Skeletal muscle cell (primary cell): ENCODE data around the gene UTP4.
"Not testable (repeated sequence)": the region's sequence is repeated elsewhere in the genome, so short reads cannot be mapped to it uniquely, and the experiment has no call there.

Experiments
- DNase-seq: peaks from one replicate; pipeline ENCODE4 v3.0.0-alpha.2; 2010; ENCODE audit warnings: low read depth
- H3K4me3 ChIP-seq: 2 replicates; pipeline ENCODE4 v1.5.1; 2011; ENCODE audit warnings: low read depth, mild to moderate bottlenecking, control low read depth, low read length, moderate library complexity

UTP4 gene

DNA sequence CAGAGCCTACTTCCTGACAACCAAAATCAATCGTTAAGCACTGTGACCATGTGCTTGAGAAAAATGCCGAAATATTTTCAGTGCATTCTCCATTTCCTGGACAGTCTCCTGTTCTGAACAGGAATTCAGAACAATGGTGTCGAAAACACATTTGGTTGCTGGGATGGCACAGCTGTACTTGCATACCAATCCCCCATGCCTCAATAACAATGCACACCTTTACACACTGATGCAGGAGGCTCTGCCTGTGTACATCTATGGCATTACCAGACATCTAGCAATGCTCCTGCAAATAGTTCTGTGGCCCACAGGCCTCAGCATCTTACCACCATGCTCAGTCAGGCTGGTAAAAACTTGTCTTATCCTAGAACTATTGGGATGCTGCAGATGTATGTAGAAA, 6.2 kb upstream of the UTP4 start:
- no peak for DNase-seq
- no peak overlapping the region for H3K4me3 ChIP-seq

DNA sequence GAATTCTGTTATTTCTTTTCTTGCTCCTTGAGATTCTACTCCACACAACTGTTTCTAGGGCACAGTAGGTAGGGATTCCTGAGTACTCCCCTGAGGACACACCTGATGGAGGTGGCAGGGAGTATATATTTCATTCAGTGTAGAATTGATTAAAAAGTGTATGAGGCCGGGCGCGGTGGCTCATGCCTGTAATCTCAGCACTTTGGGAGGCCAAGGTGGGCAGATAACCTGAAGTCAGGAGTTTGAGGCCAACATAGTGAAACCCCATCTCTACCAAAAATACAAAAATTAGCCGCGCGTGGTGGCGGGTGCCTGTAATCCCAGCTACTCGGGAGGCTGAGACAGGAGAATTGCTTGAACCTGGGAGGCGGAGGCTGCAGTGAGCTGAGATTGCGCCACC, 5.6 kb upstream of the UTP4 start:
- not testable (repeated sequence) for H3K4me3 ChIP-seq, DNase-seq

DNA sequence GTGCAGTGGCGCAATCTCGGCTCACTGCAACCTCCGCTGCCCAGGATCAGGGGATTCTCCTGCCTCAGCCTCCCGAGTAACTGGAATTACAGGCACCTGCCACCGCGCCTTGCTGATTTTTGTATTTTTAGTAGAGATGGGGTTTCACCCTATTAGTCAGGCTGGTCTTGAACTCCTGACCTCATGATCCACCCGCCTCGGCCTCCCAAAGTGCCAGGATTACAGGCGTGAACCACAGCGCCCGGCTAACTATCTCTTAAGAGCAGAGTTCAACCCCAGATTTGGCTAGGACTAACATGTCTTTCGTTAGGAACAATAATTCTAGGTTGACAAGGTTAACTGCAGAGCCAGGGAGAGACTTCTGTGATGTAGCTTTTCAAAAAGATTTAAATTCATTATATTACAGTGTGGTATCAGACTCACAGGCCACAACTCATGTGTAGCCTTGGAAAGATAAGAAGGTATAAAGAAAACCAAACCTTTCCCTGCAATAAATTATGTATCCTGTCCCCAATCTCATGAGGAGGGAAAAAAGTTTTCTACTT, 4.4 kb upstream of the UTP4 start:
- DNase-seq, result no peak
- H3K4me3 ChIP-seq, result no peak overlapping the region

DNA sequence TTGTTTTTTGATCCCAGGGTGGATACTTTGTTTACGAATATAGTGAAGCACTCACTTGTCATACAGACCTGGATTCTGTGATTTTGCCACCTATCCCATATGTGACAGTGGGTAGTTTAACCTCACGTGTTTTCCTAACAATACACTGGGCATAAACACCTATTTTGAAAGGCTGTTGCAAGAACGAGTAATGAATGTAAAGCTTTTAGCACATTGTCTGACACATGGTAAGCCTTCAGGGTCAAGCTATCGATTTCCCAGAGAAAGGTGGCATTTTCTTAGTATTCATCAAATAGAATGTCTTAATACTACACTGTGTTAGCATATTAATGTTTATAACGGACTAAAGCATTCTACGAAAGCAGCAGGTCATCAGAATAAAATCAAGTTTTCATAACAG, 2.0 kb upstream of the UTP4 start:
- H3K4me3 ChIP-seq, result peak overlapping the region; percentile 98
- DNase-seq, result no peak

DNA sequence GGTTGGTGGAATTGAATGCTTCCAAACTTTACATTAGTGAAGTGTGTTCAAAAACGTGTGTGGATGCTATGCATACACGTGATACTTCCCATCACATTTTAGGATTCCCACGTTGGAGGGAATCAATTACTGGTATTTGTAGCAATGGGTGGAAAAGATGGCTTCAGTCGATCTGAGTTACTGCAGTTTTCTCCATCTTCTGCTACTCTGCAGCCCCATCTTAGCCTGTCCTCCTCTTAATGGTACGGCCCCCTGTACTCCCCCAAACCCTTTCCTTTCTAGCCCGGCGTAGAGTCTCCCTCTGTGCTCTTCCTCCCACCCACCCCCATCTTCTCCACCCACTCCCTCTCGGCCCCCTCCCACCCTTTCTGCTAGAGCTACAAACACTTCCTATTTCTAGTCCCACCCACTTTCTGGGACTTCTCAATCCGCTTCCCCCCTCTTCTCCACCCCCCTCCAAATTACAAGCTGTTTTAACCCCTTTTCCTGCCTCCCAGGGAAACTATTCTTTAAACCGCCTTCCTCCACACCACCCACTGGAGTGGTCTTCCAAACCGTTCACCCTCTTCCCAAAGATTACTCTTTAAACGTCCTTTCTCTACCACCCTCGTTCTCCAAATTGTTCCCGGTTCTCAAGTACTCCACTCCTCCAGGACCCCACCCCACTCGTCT, 1.1 kb upstream of the UTP4 start:
- DNase-seq, result no peak

DNA sequence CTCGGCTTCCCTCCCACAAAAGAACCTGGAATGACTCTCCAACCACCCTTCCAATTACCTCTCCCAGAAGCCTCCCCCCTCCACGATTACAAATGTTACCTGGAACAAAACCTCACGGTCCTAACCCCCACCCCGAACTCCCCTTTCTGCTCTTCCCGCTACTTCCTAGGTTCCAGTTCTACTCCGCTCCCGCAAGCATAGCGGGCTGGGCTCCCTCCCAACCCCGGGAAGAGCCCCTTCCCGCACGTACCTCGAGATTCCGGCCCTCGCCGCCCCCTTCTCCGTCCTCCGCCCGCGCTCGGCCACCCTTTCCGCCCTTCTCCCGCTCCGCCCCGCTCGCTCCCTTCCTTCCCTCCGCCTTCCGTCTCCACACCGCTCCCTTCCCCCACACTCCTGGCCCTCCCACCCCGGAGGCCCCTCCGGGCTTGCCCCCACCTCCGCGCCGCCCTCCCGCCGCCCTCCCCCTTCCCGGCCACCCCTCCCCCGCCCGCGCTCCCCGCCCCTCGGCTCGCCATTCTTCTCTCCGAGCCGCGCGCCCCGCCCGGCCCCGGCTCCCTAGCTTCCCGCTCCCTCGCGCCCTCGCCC, 518 bp upstream of the UTP4 start:
- H3K4me3 ChIP-seq, result peak overlapping the region; percentile 98
- peak; percentile 62 for DNase-seq

More for the DNA sequence above, 1.1 kb upstream of the UTP4 start:
- H3K4me3 ChIP-seq, result peak overlapping the region; percentile 98

DNA sequence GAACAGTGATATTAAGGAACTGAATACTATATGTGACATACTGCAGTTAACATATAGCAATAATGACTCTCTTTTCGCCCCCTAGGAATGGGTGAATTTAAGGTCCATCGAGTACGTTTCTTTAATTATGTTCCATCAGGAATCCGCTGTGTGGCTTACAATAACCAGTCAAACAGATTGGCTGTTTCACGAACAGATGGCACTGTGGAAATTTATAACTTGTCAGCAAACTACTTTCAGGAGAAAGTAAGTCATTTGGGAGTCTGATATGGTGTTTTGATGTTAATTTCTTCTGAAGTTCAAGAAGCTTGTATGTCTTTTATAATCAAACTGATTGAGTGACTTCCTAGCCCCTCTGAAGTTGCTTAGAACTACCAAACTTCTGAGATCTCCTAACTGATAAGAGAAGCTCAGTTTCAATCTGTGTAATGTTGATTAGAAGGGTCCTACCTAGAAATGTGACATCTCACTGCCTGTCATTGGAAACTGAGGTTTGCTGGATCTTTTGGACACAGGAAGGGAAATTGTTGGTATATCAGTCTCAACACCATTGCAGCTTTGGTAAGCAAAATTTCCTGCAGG, 1.0 kb downstream of the UTP4 start:
- no peak for DNase-seq
- peak overlapping the region; percentile 98 for H3K4me3 ChIP-seq

DNA sequence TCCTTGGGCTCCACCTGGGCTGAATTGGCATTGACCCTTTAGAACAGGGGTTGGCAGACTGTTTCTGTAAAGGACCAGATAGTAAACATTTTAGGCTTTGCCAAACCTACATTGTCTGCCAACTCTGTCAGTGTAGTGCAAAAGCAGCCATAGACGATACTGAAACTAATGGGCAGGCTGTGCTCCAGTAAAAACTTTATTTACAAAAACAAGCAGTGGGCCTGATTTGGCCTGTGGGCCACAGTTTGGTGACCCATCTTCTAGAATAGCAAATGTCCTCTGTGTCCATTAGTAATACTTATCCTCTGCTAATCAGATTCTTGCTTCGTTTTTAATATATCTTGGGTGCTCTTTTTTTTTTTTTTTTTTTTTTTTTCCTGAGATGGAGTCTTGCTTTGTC, 6.2 kb downstream of the UTP4 start:
- H3K4me3 ChIP-seq, result no peak overlapping the region
- DNase-seq, result no peak

DNA sequence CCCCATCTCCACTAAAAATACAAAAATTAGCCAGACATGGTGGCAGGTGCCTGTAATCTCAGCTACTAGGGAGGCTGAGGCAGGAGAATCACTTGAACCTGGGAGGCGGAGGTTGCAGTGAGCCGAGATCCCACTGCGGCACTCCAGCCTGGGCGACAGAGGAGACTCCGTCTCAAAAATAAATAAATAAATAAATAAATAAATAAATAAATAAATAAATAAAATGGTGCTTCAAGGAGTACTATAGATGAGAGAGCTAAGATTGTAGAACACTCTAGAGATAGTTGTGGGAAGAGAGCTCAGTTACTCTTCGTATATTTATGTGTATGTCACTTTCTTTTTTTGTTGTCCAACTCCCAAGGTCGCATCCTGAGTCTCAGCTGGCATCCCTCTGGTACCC, 7.0 kb downstream of the UTP4 start:
- DNase-seq, H3K4me3 ChIP-seq: not testable (repeated sequence)

DNA sequence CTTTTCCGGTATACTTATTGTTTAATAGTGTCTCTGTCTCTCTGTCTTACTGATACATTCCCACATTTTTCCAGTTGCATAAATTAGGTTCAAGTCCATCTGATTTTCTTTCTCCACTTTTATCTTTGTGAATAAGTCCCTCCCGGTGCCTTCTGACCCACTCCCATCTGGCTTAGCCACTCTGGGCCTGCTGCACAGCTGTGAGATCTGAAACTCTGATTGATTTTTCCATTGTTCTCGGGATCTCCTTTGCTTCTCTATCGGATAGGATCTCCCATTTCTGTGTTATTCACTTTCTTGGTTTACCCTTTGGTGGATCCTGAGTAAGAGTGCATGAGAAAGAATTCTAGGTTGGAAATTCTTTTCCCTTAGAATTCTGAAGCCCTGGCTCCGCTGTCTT, 8.6 kb downstream of the UTP4 start:
- no peak for DNase-seq
- H3K4me3 ChIP-seq, result no peak overlapping the region

DNA sequence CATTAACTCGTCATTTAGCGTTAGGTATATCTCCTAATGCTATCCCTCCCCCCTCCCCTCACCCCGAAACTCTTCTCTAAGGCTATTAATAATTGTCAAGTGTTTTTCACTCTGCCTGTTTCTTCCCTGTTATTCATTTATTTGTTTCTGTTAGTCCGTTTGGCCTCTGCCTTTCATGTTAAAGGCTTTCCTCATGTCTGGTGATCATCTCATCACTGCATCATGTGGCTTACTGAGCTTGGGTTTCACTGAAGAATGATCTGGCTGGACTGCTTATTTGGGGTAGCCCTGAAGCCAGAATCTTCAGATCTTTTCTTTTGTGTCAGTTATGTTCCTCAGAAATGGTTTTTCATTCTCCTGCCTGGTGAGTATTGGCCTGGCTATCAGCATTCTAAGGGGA, 9.5 kb downstream of the UTP4 start:
- no peak for DNase-seq
- H3K4me3 ChIP-seq, result no peak overlapping the region

DNA sequence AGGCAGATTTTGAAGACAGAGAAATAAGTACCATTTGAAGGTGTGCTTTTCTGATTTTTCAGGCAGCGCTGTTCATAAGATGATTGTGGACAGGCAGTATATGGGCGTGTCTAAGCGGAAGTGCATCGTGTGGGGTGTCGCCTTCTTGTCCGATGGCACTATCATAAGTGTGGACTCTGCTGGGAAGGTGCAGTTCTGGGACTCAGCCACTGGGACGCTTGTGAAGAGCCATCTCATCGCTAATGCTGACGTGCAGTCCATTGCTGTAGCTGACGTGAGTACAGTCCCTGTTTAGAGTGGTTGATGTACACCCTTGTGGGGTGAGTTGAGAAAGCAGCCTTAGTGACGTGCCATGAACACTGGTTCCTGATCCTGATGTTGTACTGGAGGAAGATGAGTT, 10.7 kb downstream of the UTP4 start:
- no peak for DNase-seq
- no peak overlapping the region for H3K4me3 ChIP-seq

DNA sequence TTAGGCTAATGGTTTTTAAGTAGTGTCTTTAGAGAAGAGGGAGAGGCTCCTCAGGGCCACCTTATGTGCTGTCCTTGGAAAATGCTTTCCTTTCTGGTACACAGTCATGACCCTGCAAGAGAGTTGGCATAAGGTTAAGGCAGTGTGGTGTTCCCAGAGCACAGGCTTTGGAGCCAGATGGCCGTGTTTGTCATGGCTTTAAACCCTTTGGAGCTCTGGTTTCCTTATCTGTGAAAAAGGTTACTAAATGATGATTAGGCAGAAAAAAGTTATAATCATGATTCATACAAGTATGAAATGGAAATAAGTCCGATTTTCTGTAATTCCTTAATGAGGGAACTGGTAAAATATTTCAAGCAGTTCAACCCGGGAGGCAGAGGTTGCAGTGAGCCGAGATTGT, 13.2 kb downstream of the UTP4 start:
- no peak overlapping the region for H3K4me3 ChIP-seq
- no peak for DNase-seq

DNA sequence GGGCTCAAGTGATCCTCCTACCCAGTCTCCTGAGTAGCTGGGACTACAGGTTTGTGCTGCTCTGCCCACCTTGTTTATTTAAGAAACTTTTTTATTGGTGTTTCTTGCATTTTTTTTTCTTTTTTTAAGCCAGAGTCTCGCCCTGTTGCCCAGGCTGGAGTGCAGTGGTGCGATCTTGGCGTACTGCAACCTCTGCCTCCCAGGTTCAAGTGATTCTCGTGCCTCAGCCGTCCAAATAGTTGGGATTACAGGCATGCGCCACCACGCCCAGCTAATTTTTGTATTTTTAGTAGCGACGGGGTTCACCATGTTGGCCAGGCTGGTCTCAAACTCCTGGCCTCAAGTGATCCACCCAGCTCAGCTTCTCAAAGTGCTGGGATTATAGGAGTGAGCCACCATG, 17.2 kb downstream of the UTP4 start:
- not testable (repeated sequence) for DNase-seq, H3K4me3 ChIP-seq

DNA sequence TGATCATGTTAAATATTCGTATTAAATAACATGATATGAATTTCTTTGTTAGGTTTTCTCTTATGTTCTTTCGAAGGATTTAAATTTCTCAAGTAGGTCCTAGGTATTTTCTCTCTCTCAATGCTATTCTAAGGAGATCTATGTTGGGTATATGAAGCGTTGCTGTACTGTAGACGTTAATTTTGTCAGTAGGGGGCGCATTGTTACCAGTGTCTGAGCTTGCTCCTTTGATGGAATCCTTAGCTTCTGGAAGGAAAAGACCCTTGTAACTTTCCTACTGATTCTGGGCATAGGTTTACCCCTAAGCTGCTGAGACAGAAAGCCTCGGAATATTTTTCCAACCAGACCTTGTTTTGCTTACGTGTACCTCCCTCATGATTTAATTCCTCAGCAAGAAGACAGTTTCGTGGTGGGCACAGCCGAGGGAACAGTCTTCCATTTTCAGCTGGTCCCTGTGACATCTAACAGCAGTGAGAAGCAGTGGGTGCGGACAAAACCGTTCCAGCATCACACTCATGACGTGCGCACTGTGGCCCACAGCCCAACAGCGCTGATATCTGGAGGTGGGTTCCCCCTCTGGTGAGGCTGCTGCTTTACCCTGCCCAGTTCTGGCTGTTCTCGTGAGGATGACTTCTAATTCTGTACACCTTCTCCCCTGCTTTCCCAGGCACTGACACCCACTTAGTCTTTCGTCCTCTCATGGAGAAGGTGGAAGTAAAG, 17.9 kb downstream of the UTP4 start:
- DNase-seq, result no peak
- H3K4me3 ChIP-seq, result no peak overlapping the region

DNA sequence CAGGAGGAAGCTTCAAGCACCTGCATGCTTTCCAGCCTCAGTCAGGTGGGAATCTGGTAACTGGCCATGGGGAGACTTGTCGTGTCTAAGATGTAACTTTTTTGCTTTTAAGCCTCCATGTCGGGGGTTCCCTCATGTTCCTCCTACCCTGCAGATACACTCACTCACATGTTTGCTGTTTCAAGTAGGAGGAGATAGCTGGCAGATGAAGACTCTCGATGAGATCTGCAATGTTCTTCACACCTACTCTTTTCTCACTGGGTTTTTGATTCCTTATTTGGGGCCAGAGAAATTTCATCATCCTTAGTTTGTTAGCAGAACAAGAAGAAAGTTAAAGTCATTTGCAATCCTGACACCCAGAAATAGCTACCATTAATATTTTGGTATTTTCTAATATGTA, 24.7 kb downstream of the UTP4 start:
- H3K4me3 ChIP-seq, result no peak overlapping the region
- no peak for DNase-seq

DNA sequence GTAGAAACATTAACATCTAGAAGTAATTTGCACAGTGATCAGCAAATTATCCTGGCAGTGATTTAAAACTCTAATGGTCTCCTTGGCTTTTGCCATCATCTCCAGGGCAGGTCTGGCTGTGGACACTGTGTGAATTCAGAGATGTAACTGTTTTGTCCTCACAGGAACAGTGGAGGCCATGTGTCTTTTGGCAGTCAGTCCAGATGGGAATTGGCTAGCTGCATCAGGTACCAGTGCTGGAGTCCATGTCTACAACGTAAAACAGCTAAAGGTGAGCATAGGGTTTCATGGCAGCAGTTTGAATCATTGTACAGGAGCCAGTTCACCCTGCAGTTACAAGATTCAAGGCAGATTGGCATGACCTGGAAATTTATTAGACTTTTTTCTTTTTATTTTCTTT, 27.7 kb downstream of the UTP4 start:
- H3K4me3 ChIP-seq, result no peak overlapping the region
- no peak for DNase-seq

DNA sequence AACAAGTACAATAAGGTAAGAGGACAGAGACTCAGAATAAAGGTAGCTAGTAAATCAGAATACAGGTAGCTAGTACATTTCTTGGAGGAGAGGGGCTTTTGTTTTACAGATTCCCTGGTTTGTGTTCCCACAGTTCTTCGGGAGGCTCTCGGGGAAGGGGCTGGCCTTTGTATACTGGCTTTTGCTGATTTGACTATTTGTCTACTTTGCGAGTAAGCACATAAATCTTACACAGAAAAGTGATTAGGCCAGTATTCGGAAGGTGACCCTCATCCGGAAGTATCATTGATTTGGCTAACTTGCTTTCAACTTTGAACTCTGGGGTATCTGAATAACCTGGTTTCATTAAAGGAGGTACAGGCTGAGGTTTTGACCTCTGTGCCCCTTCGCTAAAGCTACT, 33.1 kb downstream of the UTP4 start:
- DNase-seq, result no peak
- no peak overlapping the region for H3K4me3 ChIP-seq

DNA sequence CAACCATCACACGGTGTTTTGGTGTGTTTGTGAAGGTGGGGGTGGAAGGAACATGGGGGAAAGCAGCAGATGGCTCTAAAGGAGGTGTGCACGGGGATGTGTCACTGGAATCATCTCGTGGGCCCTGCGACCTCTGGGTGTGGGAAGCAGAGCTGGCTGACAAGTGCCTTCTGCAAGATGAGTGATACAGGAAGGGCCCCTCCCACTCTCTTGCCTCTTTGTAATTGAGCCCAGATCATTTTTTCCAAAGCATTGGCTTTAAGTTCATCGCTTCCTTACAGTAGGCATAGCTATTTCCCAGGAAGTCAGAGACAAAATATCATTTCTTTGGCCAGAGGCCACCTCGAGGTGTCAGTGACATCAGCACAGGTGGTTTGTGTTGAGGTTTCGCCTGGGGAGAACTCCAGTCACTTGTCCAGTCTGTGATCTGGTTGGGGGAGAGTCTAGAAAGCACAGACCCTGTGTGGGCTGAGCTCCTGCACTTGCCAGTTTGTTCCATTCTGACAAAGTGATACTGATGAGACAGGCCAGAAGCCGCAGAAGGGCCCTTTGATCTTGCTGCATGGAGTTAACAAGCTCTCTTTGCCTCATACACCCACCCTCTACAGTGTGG, 33.9 kb downstream of the UTP4 start:
- DNase-seq, result no peak
- no peak overlapping the region for H3K4me3 ChIP-seq
